NCI-H1092 treated with DMSO at 0.1 percent for 48 hours (cell line): ENCODE results near the gene FNDC10.
A peak's percentile ranks its signal among the peaks of the same experiment; 100 is the strongest.

Source experiments
- DNase-seq: peaks from one replicate; lab custom pipeline; 2025; lab: John Stamatoyannopoulos, UW

Gene FNDC10

GRCh38 chr1:1616045-1616790 lies 16.3 kb upstream of the FNDC10 start:
- DNase-seq, result no peak

DNA sequence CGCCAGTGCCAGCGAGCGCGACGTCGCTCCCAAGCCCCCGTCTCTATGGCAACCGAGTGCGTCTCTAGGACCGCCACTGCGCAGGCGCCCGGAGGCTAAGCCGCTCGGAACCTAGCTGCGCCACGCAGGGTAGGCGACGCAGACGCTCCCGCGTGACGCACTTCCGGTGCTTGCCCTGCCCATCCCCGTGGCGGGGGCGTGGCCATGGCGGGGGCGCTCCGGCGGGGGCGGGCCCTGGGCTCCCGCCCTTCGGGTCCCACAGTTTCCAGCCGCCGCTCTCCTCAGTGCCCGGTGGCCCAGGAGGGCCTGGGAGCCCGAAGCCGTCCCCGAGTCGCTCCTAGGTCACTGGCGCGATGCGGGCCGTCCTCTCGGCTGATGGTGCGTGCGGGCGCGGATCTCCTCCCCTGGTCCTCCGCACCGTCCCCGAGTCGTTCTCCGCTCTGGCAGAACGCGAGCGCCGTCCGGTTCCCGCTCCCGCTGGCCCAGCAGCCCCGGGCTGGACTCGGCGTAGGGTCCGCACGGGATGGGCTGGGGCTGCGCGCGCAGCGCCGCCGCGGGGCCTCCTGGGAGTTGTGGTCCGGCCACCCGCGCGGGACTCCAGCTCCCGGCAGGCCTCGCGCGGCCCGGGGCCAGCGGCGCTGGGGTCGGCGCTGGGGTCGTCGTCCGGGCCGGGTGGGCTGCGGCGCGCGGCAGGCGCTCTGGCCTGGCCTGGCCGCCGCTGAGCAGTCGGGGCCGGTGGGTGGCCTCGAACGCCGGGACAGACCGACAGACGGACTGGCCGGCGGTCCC lies 15.5 kb upstream of the FNDC10 start, which contains the start of gene MIB2:
Gene MIB2, plus strand, starts transcription at position 245 of the 789 bp plus-strand sequence. CDS start 7,953 bp downstream, outside the sequence.
- peak; percentile 90 for DNase-seq

DNA sequence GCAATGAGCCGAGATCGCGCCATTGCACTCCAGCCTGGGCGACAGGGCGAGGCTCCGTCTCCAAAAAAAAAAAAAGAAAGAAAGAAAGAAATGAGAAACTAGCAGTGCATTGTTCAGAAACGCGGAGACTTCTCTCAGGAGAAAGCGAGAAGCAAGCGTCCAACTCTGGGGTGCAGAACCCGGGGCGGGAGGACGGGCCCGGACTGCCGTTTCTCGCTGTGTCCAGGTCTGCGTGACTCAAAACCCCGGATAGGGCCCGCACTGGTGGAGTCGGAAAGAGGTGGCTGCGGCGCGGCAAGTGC lies 15.0 kb upstream of the FNDC10 start:
- no peak for DNase-seq

DNA sequence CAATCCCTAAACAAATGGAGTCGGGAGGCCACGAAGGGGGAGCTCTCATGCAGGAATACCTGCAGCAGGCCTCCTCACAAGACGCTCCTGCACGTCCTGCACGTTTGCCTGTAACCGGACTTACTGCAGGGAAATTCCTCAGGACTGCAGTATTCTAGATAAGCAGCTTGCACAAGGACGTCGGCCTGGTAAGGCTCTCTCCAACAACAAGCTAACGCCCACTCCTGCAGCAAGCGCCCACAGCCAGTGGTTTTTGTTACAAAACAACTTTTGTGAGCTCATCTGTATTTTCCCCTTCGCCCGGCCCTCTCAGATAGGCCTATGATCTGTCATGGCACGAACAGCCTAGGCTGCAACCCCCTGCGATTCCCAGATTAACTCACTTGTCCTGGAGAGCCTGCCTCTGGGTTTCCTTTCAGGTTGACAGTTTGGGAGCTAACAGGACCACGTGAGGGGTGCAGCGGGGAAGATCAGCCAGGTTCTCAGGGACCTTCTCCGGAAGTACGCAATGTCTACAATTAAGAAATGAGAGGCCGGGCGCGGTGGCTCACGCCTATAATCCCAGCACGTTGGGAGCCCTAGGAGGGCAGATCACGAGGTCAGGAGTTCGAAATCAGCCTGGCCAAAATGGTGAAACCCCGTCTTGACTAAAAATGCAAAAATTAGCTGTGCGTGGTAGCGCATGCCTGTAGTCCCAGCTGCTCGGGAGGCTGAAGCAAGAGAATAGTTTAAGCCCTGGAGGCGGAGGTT lies 14.4 kb upstream of the FNDC10 start:
- DNase-seq, result no peak

DNA sequence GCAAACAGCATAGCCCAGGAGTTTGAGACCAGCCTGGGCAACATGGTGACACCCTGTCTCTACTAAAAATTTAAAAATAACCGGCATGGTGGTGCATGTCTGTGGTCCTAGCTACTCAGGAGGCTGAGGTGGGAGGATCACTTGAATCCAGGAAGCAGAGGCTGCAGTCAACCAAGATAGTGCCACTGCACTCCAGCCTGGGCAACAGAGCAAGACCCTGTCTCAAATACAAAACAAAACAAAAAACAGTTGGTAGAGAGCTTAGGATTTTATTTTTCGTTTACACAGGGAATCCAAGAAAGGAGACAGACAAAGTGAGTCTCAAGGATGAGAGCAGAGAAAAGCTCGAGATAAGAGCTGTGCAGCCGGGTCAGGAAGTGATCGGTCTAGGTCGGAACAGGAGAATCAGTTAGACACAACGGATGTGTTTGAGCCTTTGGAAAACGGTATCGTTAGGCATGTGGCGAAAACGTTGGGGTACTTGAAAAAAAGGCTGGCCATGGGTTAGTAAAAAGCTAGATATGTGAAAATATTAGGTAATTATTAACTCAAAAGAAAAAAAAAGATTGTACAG lies 13.7 kb upstream of the FNDC10 start:
- no peak for DNase-seq

- DNase-seq, result no peak
These were observed 12.1 kb upstream of the FNDC10 start for GRCh38 chr1:1612104-1612400.

DNA sequence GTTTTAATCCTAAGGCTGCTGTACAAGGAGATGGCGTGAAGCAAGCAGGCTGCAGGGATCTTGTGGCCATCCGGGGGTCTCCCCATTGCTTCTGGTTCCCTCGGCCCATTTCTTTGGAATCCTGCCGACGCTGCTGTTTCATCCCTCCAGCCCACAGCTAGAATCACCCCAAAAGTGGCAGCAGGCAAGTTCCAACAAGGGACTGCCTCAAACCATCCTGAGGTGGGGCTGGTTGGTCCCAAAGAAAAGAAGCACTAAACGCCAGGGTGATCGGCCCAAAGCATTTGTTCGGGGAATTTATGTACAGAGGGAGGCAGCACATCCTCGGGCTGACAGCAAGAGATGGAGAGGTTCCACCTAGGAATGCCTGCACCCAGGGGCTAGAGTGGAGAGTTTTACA lies 10.9 kb upstream of the FNDC10 start:
- no peak for DNase-seq

- no peak for DNase-seq
These were observed 10.0 kb upstream of the FNDC10 start for GRCh38 chr1:1609822-1610485.

- DNase-seq, result no peak
These were observed 6.3 kb upstream of the FNDC10 start for GRCh38 chr1:1606232-1606631.

DNA sequence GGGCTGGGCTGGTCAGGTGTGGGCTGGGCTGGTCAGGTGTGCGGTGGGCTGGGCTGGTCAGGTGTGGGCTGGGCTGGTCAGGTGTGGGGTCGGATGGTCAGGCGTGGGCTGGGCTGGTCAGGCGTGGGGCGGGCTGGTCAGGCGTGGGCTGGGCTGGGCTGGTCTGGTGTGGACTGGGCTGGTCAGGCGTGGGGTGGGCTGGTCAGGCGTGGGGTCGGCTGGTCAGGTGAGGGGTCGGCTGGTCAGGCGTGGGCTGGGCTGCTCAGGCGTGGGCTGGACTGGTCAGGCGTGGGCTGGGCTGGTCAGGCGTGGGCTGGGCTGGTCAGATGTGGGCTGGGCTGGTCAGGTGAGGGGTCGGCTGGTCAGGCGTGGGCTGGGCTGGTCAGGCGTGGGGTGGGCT lies 5.8 kb upstream of the FNDC10 start:
- no peak for DNase-seq

DNA sequence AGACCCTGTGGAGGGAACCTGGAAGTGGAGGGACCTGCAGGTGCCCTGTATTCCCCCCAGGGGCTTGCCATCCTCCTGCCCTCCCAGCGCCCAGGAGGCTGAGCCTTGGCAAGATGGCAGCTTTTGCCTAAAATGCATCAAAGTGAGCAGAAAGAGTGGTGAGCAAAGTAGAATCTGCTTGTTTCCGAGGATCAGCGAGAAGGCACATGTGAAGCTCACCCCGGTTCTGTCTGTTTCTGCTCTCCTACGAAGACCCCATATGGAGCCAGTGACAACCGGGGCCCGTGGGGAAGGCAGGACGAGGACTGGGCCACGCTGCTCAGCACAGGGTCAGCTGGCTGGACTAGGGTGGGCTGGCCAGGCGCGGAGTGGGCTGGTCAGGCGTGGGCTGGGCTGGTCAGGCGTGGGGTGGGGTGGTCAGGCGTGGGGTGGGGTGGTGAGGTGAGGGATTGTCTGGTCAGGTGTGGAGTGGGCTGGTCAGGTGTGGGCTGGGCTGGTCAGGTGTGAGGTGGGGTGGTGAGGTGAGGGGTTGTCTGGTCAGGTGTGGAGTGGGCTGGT lies 5.2 kb upstream of the FNDC10 start:
- no peak for DNase-seq

DNA sequence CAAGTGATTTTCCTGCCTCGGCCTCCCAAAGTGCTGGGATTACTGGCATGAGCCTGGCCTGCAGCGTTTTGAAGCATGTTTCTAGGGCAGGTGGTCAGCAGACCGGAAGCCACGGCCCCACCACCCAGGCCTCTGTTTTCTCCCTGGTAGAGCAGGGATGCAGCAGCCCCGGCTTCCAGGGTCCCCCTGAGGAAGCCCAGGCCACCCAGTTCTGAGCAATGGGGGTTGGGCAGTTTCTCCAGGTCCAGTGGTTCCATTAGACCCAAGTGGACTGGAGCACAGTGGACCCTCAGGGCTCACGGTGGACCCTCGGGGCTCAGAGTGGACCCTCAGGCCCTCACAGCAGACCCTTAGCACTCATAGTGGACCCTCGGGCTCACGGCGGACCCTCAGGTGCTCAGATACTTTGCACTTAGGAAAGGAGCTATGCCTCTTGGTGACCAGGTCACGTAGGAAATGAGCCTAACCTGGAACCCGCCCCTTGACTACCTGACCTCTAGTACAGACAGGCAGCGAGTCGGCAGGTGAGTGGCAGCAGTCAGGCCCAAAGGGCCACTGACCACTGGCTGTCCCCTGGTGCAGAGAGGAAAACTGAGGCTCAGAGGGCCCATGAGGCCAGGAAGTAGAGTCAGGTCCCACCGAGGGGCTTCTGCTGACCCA lies 4.6 kb upstream of the FNDC10 start:
- DNase-seq, result no peak

DNA sequence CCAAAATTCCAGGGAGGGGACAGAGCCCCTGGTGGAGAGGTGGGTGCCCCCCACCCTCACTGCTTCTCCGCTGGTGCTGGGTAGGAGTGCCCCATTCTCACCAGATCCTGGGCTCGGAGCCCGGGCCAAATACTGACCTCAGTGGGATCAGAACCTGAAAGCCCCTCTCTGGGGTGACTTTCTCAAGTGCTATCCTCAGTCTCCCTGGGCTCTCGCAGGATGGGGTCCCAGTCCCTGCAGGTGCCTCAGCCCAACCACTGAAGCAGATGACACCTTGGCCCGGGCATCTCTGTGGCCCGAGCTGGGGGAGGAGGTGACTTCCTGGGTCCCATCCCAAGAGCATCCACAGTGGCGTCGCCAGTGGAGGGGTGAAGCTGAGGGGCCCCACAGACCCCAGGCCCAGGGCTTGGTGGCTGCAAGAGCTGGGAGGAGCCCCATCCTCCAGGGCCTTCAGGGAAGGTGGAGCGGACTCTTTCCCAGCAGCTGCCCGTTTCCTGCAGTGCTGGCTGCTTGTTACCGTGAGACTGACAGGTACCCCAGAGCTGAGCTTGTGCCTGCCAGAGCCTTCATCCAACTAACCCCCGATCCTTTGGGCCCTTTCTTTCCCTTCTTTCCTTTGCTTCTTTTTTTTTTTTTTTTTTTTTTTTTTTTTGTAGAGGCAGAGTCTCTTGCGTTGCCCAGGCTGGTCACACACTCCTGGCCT lies 3.9 kb upstream of the FNDC10 start:
- no peak for DNase-seq

DNA sequence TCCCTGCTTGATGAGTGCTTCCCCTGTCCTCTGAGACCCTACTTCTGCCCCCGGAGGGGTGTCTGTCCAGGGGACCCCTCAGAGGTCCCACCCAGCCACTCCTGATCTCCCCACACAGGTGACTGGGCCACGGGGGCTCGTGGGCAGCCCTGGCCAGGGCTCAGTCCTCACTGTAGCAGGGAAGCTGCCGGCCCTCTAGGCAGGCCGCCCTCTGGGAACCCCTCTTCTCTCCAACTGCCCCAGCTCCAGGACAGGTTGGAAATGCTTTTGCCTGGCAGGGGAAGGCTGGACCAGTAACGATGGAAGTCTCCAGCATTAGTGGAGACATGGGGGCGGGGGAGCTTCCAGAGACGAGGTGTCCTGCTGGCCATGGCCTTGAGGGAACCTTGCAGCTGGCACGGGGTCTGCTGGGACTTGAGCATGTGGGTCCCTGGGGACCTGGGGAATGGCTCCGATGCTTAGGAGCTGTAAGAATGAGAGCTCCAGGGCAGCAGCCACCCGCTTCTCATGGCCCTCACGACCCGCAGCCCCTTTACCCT lies 3.1 kb upstream of the FNDC10 start:
- no peak for DNase-seq

GRCh38 chr1:1602304-1602967 lies 2.5 kb upstream of the FNDC10 start:
- no peak for DNase-seq

DNA sequence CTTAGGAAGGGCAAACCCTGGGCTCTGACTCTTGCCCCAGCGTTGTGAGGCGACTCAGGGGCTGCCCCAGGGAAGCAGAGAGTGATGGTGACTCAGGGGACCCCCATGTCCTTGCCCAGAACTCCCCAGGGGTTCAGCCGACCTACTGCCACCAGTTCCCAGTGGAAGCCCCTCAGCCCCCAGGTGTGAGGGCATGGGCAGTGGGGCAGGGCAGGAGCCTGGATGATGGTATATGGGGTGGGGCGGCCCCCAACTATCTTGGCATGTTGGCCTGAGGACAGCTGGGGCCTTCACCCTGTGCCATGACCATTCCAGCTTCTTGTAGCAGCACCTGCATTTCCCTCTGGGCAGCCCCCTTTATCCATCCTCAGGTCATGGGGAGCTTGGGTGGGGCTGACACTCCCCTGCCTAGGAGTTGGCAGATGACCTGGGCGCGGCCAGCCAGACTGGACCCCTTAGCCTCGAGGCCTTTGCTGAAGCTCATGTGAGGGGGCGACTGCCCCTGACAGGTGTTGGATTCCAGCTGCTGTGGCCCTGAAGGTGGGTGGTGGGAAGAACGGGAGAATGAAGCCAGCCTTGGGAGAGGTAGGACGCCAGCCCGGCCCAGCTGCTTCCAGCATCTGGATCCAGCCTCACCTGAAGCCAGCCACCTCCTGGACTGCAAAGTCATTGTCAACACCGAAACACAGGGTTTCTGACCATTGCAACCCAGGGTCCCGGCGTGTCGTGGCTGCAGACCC lies 1.8 kb upstream of the FNDC10 start:
- no peak for DNase-seq

GRCh38 chr1:1600861-1601563 lies 1.1 kb upstream of the FNDC10 start:
- DNase-seq, result no peak
